ENCODE measurements around the gene TMEM176B.

- no peak for TF ChIP-seq CTCF (IDR thresholded peaks at IDR 0.05)
- TF ChIP-seq POLR2A (IDR thresholded peaks at IDR 0.05): no peak
These were observed 5.7 kb upstream of the TMEM176B start for GRCh38 chr7:150805864-150806263.
